Measurements from ENCODE around the gene MYO7B.

MYO7B gene

DNA sequence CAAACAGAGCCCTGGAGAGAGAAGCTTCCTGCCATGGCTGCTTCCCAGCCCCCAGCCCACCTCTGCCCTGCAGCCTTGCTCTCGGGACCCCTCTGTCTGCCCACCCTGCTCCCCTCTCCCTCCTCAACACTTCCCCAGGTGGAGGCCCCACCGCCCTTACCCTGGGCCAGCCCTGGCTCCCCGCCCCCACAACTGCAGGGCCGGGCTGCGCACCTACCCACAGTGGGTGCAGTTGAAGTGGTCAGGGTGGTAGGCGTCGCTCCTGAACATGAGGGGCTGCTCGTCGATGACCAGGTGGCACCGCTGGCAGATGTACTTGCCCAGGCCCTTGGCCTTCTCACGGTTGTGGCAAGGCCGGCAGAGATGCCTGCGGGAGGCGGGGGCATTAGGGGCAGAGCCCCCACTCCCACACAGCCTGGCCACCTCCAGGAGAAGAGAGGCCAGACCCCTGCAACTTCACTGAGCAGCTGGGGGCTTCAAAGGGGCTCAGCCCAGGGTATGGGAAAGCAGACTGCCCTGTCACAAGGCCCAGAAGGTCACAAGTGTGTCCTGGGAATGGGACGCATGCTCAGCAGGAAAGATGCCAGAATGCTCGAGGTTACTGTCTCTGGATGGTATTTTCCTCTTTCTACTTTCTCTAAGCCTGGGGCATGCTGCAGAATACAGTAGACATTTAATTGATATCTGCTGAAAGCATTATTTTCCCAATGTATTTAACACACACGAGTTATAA lies 107.4 kb downstream of the MYO7B start:
- H3K27me3 ChIP-seq (ENCODE audit: insufficient read depth, poor library complexity, severe bottlenecking), result no peaks in the 10 kb centered on the region
- TF ChIP-seq GABPA (IDR thresholded peaks at IDR 0.05; ENCODE audit: low read depth) (no peak), REST (IDR thresholded peaks at IDR 0.05; ENCODE audit: insufficient replicate concordance, low read depth) (no peak), SPI1 (IDR thresholded peaks at IDR 0.05; ENCODE audit: borderline replicate concordance, low read depth) (no peak), POLR2AphosphoS5 (IDR thresholded peaks at IDR 0.05; ENCODE audit: low read depth) (no peak)
- TF ChIP-seq, protein P1, sequence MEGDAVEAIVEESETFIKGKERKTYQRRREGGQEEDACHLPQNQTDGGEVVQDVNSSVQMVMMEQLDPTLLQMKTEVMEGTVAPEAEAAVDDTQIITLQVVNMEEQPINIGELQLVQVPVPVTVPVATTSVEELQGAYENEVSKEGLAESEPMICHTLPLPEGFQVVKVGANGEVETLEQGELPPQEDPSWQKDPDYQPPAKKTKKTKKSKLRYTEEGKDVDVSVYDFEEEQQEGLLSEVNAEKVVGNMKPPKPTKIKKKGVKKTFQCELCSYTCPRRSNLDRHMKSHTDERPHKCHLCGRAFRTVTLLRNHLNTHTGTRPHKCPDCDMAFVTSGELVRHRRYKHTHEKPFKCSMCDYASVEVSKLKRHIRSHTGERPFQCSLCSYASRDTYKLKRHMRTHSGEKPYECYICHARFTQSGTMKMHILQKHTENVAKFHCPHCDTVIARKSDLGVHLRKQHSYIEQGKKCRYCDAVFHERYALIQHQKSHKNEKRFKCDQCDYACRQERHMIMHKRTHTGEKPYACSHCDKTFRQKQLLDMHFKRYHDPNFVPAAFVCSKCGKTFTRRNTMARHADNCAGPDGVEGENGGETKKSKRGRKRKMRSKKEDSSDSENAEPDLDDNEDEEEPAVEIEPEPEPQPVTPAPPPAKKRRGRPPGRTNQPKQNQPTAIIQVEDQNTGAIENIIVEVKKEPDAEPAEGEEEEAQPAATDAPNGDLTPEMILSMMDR (IDR thresholded peaks at IDR 0.05; ENCODE audit: insufficient read depth, low read length), result no peak
- no peak overlapping the region for H3K27ac ChIP-seq (replicated peaks)
- no peak overlapping the region for H3K4me3 ChIP-seq (replicated peaks; ENCODE audit: insufficient read depth, low read length)
- no peak for DNase-seq (ENCODE audit: low read depth in 1 of 2, low spot score in 1 of 2)

DNA sequence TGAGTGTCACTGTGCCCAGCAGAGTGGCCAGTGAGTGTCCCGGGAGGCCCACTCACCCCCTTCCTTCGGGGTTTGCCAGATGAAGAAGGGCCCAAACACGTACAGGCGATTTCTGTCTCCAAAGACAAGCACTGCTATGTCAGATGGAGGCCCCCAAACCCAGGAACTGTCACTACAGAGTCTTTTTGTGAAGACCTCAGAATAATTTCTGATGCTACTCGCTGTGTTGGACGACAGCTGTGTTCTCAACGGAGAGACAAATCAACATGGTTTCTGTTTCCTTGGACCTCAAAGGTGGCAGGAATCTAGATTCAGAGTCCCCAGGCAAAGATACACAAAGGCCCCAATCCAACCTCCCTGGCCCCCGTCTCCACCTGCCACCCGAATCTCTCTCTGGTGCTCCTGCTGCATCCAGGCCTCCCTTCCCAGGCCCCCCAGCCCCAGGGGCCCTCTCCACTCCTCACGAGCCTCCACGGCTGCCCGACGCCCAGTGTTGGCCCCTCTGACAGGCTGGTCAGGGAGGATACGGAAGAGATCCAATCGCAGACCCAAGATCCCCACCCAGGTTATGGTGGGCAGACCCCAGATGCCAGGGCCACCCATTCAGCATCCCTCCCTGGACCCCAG lies 108.1 kb downstream of the MYO7B start:
- Histone ChIP-seq H3K27me3 (ENCODE audit: insufficient read depth, poor library complexity, severe bottlenecking) (no peaks in the 10 kb centered on the region), H3K27ac (replicated peaks) (no peak overlapping the region), H3K4me3 (replicated peaks; ENCODE audit: insufficient read depth, low read length) (no peak overlapping the region)
- no peak for TF ChIP-seq REST (IDR thresholded peaks at IDR 0.05; ENCODE audit: insufficient replicate concordance, low read depth)
- TF ChIP-seq, protein P1 (IDR thresholded peaks at IDR 0.05; ENCODE audit: insufficient read depth, low read length), result no peak
- no peak for DNase-seq (ENCODE audit: low read depth in 1 of 2, low spot score in 1 of 2)

GRCh38 chr2:127644066-127645025 lies 108.9 kb downstream of the MYO7B start:
- no peak overlapping the region for H3K27ac ChIP-seq (replicated peaks)
- no peak overlapping the region for H3K4me3 ChIP-seq (replicated peaks; ENCODE audit: insufficient read depth, low read length)

More at GRCh38 chr2:127644066-127645025, 108.9 kb downstream of the MYO7B start:
- DNase-seq (ENCODE audit: low read depth in 1 of 2, low spot score in 1 of 2), result no peak
- TF ChIP-seq POLR2AphosphoS5 (IDR thresholded peaks at IDR 0.05; ENCODE audit: low read depth) (no peak), REST (IDR thresholded peaks at IDR 0.05; ENCODE audit: insufficient replicate concordance, low read depth) (no peak), GABPA (IDR thresholded peaks at IDR 0.05; ENCODE audit: low read depth) (no peak), SPI1 (IDR thresholded peaks at IDR 0.05; ENCODE audit: borderline replicate concordance, low read depth) (no peak)
- TF ChIP-seq, protein P1 (IDR thresholded peaks at IDR 0.05; ENCODE audit: insufficient read depth, low read length), result no peak
- H3K27me3 ChIP-seq (ENCODE audit: insufficient read depth, poor library complexity, severe bottlenecking), result no peaks in the 10 kb centered on the region
